GM06990 (cell line): ENCODE results near the gene NR1H4.

ENCODE experiments used
- DNase-seq: peaks from one replicate; pipeline ENCODE4 v3.0.0-alpha.2; 2011; ENCODE audit not compliant: insufficient read length; ENCODE audit errors: extremely low read depth
- H3K27me3 ChIP-seq: replicated peaks from 2 replicates; pipeline ENCODE4 v1.6.0; 2011; ENCODE audit warnings: low read length; ENCODE audit not compliant: control insufficient read depth, insufficient read depth
- H3K36me3 ChIP-seq: 2 replicates; pipeline ENCODE4 v1.5.1; 2011; ENCODE audit warnings: low read length; ENCODE audit not compliant: control insufficient read depth, insufficient read depth
- H3K4me3 ChIP-seq: replicated peaks from 2 replicates; pipeline ENCODE4 v1.5.1; 2011; ENCODE audit warnings: low read depth, mild to moderate bottlenecking, control low read depth, low read length
- CTCF ChIP-seq: IDR thresholded peaks from 2 replicates; pipeline ENCODE4 v1.5.1; 2011; ENCODE audit warnings: low read length, control low read depth, mild to moderate bottlenecking, inconsistent platforms; ENCODE audit not compliant: insufficient read depth, poor library complexity, severe bottlenecking

Gene NR1H4

GRCh38 chr12:100447381-100447780 lies 26.3 kb upstream of the NR1H4 start:
- Histone ChIP-seq H3K36me3 (no peaks in the 10 kb centered on the region), H3K4me3 (no peak overlapping the region), H3K27me3 (no peaks in the 10 kb centered on the region)
- no peak for DNase-seq
- TF ChIP-seq CTCF = no peak

- H3K4me3 ChIP-seq = no peak overlapping the region
- no peaks in the 10 kb centered on the region for H3K36me3 ChIP-seq
- no peak for TF ChIP-seq CTCF
- no peak for DNase-seq
- H3K27me3 ChIP-seq = no peaks in the 10 kb centered on the region
Observed at GRCh38 chr12:100448656-100449055, 25.0 kb upstream of the NR1H4 start.

GRCh38 chr12:100450735-100451134 lies 22.9 kb upstream of the NR1H4 start:
- no peak for TF ChIP-seq CTCF

GRCh38 chr12:100453951-100454350 lies 19.7 kb upstream of the NR1H4 start:
- Histone ChIP-seq H3K27me3 (no peaks in the 10 kb centered on the region), H3K4me3 (no peak overlapping the region), H3K36me3 (no peaks in the 10 kb centered on the region)
- TF ChIP-seq CTCF = no peak
- DNase-seq = no peak

More at GRCh38 chr12:100450735-100451134, 22.9 kb upstream of the NR1H4 start:
- DNase-seq = no peak
- no peak overlapping the region for H3K4me3 ChIP-seq
- H3K27me3 ChIP-seq = no peaks in the 10 kb centered on the region
- H3K36me3 ChIP-seq = no peaks in the 10 kb centered on the region

GRCh38 chr12:100455896-100456295 lies 17.8 kb upstream of the NR1H4 start:
- no peak for TF ChIP-seq CTCF
- no peaks in the 10 kb centered on the region for H3K27me3 ChIP-seq
- H3K4me3 ChIP-seq = no peak overlapping the region
- DNase-seq = no peak
- H3K36me3 ChIP-seq = no peaks in the 10 kb centered on the region

- no peak for TF ChIP-seq CTCF
- Histone ChIP-seq H3K4me3 (no peak overlapping the region), H3K36me3 (no peaks in the 10 kb centered on the region), H3K27me3 (no peaks in the 10 kb centered on the region)
- DNase-seq = no peak
Observed at GRCh38 chr12:100458191-100458590, 15.5 kb upstream of the NR1H4 start.
